ENCODE data around the gene DCDC2.
"Not testable (repeated sequence)": the region's sequence is repeated elsewhere in the genome, so short reads cannot be mapped to it uniquely, and the experiment has no call there.

DCDC2 gene

DNA sequence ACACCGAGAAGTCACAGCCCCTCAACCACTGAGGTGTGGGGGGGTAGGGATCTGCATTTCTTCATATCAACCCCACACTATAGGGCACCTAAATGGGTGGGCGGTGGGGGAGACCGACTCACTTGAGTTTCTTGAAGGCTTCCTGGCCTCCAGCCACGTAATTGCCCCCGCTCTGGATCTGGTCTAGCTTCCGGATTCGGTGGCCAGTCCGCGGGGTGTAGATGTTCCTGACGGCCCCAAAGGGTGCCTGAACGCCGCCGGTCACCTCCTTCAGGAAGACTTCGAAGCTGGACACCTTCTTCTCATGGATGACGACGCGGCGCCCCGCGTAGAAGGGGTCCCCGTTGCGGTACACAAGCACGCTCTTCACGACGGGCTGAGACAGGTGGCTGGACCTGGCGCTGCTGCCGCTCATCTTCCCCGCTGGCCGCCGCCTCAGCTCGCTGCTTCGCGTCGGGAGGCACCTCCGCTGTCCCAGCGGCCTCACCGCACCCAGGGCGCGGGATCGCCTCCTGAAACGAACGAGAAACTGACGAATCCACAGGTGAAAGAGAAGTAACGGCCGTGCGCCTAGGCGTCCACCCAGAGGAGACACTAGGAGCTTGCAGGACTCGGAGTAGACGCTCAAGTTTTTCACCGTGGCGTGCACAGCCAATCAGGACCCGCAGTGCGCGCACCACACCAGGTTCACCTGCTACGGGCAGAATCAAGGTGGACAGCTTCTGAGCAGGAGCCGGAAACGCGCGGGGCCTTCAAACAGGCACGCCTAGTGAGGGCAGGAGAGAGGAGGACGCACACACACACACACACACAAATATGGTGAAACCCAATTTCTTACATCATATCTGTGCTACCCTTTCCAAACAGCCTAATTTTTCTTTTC is at the start of gene DCDC2:
Gene DCDC2 (minus strand): TSS at position 724 of the 883 bp plus-strand sequence. CDS start 309 bp downstream, at position 415.
- DNase-seq, result no peak

DNA sequence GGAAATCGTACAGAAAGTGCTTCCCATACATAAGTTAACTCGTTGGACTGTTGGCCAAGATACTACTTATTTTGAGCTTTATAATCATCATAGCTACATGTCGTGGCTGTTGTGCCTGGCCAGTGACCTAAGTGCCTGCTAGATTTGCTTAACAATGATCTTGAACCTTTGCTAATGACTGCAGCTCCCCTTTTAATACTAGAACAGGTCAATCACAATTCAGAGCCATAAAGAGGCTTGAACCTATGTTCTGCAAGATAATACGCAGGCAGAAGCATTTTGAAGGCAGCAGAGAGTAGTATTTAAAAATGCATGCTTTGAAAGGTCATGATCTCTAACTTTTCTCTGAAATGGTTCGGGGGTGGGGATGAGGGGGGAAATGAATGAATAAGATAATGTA is 47.4 kb upstream of the DCDC2 start:
- no peak for DNase-seq

DNA sequence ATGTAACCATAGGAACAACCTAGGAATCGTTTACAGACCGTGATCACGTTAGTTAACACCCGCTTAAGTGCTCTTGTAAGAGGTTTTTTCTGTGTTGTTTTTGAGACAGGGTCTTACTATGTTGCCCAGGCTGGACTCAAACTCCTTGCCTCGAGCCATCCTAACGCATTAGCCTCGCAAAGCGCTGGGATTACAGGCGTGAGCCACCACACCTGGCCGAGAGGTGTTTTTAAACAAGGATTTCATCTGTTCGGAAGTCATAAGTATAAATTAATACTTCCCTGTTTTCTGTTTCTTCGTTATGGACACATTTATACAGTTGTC is 45.6 kb upstream of the DCDC2 start:
- DNase-seq, result no peak

DNA sequence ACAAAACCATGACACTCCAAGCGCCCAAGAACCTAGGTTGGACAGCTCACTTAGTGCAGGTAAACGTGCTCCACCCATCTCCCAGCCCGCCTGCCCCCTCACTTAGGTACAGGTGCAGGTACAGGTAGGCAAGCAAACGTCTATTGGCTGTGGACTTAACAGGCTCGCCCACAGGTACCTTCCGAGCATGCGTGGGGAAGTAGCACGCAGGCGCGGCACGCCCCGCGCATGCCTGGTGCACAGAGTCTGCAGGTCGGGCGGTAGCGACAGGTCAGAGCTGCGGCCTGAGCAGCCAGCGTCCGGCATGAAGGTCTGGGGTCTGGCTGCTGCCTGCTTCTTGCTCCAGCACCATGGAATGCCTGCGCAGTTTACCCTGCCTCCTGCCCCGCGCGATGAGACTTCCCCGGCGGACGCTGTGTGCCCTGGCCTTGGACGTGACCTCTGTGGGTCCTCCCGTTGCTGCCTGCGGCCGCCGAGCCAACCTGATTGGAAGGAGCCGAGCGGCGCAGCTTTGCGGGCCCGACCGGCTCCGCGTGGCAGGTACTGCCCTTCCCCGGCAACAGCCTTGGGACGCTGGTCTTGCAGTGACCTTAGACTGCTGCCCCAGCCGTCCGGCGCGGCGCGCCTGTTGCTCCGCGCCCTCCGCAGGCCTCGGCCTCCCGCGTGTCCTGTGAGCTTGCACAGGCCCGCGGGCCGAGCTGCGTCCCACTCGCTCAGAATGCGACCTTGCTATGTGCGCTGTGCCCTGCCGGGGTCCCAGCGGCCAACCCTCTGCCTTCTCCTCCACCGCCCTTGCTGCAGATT is 45.0 kb upstream of the DCDC2 start, which contains the start of gene MRS2:
Gene MRS2 (plus strand): TSS at position 240 of the 804 bp plus-strand sequence. CDS start 111 bp downstream, at position 351.
- no peak for DNase-seq

DNA sequence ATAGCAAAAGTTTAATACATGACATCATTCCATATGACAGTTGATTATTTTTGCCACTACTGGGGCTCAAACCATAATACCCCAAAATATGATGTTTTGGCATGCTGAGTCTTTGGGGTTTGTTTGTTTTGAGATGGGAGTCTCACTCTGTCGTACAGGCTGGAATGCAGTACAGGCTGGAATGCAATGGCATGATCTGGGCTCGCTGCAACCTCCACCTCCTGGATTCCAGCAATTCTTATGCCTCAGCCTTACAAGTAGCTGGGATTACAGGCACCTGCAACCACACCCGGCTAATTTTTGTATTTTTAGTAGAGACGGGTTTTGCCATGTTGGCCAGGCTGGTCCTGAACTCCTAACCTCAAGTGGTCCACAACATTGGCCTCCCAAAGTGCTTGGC is 43.6 kb upstream of the DCDC2 start:
- DNase-seq, result no peak

DNA sequence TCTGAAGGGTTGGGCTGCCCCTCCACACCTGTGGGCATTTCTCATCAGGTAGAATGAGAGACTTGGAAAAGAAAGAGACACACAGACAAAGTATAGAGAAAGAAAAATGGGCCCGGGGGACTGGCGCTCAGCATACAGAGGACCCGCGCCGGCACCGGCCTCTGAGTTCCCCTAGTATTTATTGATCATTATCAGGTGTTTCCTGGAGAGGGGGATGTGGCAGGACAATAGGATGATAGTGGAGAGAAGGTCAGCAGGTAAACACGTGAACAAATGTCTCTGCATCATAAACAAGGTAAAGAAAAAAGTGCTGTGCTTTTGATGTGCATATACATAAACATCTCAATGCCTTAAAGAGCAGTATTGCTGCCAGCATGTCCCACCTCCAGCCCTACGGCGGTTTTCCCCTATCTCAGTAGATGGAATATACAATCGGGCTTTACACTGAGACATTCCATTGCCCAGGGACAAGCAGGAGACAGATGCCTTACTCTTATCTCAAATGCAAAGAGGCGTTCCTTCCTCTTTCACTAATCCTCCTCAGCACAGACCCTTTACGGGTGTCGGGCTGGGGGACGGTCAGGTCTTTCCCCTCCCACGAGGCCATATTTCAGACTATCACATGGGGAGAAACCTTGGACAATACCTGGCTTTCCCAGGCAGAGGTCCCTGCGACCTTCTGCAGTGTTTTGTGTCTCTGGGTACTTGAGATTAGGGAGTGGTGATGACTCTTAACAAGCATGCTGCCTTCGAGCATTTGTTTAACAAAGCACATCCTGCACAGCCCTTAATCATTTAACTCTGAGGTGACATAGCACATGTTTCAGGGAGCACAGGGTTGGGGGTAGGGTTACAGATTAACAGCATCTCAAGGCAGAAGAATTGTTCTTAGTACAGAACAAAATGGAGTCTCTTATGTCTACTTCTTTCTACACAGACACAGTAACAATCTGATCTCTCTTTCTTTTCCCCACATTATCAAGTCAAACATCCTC is 42.5 kb upstream of the DCDC2 start:
- not testable (repeated sequence) for DNase-seq

DNA sequence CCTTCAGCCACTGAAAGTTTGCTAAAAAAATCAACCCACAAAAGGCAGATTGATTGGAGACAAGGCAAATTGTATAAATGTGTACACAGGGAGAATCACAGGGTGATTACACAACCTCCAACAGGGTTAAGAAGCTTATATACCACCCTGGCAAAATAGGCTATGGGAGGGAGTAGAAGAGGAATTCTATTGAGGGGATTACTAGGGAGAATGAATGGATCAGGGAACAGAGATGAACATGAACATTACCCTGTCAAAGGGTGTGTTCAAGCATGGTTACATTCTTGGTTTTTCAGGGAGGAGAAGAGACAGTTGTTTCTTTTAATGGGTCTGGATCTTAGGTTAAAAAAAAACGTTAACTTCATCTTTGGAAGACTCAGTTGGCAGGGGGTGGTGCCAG is 39.8 kb upstream of the DCDC2 start:
- no peak for DNase-seq

DNA sequence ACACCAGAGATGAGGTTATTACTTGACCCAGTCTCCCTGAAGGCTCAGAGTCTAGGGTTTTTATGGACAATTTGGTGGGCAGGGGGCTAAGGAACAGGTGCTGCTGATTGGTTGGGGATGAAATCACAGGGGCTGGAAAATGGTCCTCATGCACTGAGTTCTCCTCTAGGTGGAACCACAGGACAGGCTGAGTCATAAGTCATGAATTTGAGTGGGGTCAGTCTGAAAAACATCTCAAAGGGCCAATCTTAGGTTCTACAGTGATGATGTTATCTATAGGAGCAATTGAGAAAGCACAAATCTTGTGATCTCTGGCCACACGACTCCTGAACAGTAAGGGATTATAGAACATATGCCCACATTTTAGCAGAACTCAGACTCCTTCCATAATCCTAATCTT is 39.0 kb upstream of the DCDC2 start:
- no peak for DNase-seq

DNA sequence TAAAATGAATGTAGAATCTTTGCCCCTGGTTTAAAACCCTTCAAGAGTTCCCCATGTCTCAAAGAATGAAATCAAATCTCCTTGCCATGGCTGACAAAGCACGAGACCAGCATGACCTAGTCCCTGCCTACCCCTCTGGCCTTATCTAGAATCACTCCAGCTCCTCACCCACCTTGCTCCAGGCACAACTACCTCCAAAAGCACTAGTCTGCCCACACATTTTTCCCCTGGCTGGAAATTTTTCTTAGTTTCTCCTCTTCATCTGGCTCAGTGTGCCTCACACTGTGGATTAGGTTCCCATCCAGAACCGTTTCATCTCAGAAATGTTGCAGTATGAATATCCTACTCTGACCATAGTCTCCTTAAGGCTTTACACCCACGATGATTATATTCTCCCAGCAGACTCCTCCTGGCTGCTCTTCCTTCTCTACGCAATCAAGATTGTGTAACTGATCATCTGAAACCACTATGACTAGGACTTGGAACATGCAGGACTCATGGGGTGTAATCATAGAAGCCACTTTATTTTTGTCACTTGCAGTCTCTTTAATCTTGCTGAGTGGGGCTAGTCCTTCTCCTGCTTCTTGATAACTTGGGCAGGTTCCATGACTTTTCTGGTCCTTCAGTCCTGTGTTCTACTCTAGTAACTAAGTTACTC is 37.0 kb upstream of the DCDC2 start:
- DNase-seq, result peak; percentile 43

DNA sequence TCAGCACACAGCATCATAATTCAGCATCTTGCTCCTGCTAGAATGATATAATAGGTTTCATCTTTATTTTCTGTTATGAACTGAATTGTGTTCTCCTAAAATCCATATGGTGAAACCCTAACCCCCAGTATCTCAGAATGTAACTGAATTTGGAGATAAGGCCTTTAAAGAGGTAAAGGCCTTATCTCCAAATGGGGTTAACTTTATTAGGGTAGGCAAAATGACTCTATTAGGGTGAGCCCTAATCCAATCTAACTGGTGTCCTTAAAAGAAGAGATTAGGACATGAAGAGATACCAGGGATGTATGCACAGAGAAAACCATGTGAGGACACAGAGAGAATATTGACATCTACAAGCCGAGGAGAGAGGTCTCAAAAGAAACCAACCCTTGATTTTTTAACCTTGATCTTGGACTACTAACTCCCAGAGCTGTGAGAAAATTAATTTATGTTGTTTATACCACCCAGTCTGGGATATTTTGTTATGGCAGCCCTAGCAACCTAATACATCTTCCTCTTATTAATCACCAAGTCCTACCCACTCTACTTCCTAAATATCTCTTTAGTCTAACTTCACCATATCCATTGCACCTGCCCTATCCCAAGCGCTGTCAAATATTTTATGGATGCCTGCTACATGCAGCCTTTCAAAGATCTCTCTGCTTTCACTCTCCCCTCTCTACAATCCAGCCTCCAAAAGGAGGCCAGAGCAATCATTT is 36.4 kb upstream of the DCDC2 start:
- DNase-seq, result no peak

DNA sequence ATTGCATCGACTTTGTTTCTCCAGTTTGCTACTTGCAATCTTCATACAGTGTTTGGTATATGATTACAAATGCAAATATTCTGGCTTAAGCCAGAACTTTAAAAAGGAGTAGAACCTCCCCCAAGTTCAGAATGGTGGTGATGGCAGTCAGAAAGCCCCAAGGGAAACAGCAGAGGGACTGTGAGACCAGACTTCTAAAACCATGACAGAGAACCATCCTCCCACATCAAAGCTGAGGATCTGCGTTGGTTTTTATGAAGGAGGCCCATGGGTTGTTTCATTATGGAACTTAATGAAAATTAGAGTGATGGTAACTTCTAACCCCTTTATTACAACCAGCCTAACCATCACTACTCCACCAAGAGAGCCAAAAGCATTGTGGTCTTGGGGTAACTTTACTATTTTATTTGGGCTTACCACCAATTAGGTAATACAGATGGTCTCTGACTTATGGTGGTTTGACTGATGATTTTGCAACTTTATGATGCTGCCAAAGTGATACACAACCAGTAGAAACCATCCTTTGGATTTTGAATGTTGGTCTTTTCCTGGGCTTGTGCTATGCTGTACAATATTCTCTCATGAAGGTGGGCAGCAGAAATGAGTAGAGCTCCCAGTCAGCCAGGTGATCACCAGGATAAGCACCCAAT is 34.0 kb upstream of the DCDC2 start:
- no peak for DNase-seq

DNA sequence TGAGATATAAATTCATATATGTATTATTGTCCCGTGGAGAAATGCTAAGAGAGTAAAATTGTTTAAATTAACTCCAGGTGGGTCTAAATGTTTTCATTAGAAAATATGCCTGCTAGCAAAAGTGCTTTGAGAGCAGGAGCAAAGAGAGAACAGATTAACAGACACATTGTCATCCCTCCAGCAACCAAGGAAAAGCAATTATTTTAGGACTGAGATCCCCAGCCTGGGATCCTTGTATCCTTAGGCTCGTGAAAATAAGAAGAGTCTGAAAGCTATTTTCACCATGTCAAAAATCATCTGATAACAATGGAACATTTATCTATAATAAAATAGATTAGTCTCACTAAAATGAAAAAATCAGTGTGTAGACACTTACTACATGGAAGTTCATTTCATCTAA is 33.3 kb upstream of the DCDC2 start:
- DNase-seq, result no peak

DNA sequence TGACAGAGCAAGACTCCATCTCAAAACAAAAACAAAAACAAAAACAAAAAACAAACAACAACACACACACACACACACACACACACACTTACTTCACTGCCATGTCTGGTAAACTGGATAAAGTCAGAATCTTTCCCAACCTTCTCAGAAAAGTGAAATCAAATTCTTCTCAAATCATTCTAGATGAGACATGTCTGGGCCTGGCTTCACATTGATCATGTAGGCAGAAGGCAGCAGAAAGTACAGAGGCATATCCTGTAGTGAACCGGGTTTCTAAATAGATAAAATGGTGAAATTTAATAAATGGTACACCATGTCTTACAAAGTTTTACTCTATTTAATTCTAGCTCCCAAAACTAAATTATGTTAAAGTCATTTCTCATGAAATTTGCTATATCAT is 30.0 kb upstream of the DCDC2 start:
- no peak for DNase-seq

DNA sequence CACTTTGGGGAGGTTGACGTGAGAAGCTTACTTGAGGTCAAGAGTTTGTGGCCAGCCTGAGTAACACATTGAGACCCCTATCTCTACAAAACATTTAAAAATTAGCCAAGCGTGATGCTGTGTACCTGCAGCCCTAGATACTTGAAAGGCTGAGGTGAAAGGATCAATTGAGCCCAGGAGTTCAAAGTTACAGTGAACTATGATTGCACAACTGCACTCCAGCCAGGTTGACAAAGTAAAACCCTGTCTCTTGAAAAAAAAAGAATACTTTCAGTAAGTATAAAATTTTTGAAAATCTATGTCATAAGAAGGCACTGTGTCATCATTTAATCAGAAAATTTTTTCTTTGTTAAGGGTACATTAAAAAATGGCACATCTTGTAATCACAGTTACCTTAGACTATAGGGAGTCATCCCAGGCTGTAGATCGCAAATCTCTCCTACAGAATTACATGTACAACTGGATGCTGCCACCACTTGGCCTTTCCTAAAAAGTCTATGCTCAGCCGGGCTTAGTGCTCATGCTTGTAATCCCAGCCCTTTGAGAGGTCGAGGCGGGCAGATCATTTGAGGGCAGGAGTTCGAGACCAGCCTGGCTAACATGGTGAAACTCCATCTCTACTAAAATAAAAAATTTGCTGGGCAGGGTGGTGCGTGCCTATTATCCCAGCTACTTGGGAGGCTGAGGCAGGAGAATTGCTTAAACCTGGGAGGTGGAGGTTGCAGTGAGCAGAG is 27.8 kb upstream of the DCDC2 start:
- no peak for DNase-seq

DNA sequence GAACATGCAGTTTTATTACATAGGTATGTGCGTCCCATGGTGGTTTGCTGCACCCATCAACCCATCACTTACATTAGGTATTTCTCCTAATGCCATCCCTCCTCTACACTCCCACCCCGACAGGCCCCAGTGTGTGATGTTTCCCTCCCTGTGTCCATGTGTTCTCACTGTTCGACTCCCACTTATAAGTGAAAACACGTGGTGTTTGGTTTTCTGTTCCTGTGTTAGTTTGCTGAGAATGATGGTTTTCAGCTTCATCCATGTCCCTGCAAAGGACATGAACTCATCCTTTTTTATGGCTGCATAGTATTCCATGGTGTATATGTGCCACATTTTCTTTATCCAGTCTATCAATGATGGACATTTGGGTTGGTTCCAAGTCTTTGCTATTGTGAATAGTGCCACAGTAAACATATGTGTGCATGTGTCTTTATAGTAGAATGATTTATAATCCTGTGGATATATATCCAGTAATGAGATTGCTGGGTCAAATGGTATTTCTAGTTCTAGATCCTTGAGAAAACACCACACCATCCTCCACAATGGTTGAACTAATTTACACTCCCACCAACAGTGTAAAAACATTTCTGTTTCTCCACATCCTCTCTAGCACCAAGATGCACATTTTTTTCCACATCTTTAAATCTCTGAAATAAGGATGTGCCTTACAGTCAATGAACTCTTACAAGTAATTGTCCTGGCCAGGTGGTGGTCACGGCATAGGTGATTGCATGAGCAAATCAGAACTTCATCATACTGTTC is 26.7 kb upstream of the DCDC2 start:
- not testable (repeated sequence) for DNase-seq

DNA sequence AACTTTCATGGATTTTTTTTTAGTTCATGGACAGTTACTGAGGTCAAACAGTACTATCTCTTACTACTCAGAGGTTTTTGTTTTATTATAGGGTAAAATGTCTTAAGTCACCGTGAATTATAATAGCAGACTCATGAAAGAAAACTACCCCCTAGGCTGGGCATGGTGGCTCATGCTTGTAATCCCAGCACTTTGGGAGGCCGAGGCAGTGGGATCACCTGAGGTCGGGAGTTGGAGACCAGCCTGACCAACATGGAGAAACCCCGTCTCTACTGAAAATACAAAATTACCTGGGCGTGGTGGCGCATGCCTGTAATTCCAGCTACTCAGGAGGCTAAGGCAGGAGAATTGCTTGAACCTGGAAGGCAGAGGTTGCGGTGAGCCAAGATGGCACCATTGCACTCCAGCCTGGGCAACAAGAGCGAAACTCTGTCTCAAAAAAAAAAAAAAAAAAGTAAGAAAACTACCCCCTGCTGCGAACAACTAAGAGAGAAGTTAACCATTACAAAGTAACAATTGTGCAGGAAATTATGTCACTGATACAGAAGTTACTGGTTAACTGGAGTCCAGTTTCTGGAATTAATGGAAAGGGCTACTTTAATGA is 25.1 kb upstream of the DCDC2 start:
- DNase-seq, result not testable (repeated sequence)

DNA sequence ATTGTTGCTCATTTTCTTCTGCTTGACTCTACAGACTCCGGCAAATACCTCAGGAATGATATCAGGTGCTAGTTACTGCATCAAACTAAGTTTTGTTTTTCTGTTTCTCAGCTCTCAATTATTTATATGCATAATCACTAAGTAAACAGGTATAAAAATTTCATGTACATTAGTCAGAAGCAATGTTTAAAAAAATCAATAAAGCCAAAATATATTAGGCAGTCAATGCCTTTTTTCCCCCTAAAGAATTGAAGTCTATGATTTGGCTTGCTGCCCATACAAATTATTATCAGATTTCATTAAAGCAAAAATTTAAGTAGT is 24.3 kb upstream of the DCDC2 start:
- DNase-seq, result no peak

DNA sequence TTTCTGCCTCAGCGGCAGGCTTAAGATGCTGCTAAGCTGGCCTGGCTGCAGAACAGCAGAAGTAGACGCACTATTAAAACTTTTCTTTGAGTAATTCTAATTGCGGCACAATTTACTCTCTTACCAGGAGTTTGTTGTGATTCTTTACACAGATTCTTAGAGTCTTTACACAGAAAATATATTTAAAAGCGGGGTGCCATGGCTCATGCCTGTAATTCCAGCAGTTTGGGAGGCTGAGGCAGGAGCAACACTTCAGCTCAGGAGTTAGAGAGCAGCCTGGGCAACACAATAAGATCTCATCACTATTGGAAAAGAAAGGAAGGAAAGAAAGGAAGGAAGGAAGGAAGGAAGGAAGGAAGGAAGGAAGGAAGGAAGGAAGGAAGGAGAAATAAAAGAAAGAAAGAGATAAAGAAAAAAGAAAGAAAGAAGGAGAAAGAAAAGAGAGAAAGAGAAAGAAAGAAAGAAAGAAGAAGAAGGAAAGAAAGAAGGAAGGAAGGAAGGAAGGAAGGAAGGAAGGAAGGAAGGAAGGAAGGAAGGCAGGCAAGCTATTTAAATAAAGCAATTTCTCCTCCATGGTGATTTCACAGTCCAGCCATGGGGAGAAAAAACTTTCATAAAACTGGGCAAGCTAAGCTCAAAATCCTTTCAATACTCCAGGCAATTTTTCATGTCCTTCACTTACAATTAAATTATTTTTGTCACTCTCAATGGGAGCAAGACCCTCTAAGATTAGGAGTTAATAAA is 23.8 kb upstream of the DCDC2 start:
- DNase-seq, result no peak

Data from SIG-M5 (cell line).